WTC11 (cell line): ENCODE measurements around the gene CCDC112.

ENCODE experiments used
- CREB1 ChIP-seq: sonication (generic); formaldehyde crosslinking; IDR thresholded peaks from 2 replicates; pipeline ENCODE4 v1.8.0; 2023; ENCODE audit warnings: mild to moderate bottlenecking, missing genetic modification reagents
- FOXJ3 ChIP-seq: sonication (generic); formaldehyde crosslinking; IDR thresholded peaks from 2 replicates; pipeline ENCODE4 v1.9.0; 2021; ENCODE audit warnings: missing genetic modification reagents, mild to moderate bottlenecking, borderline replicate concordance
- GABPB1 ChIP-seq: sonication (generic); formaldehyde crosslinking; IDR thresholded peaks from 2 replicates; pipeline ENCODE4 v1.8.1; 2023; ENCODE audit warnings: mild to moderate bottlenecking, missing genetic modification reagents
- NR1H2 ChIP-seq: sonication (generic); formaldehyde crosslinking; IDR thresholded peaks from 2 replicates; pipeline ENCODE4 v1.9.0; 2021; ENCODE audit warnings: mild to moderate bottlenecking, moderate library complexity, missing genetic modification reagents
- ZBTB21 ChIP-seq: sonication (generic); formaldehyde crosslinking; IDR thresholded peaks from 2 replicates; pipeline ENCODE4 v1.8.1; 2023; ENCODE audit warnings: mild to moderate bottlenecking, missing genetic modification reagents, borderline replicate concordance
- ZNF219 ChIP-seq: sonication (generic); formaldehyde crosslinking; IDR thresholded peaks from 2 replicates; pipeline ENCODE4 v1.8.0; 2023; ENCODE audit warnings: missing genetic modification reagents, mild to moderate bottlenecking, borderline replicate concordance
- TF ChIP-seq, protein P1 (sequence below): sonication (generic); formaldehyde crosslinking; IDR thresholded peaks from 2 replicates; pipeline ENCODE4 v1.8.1; 2023; ENCODE audit warnings: mild to moderate bottlenecking, missing genetic modification reagents
- TF ChIP-seq, protein P2 (sequence below): sonication (generic); formaldehyde crosslinking; IDR thresholded peaks from 2 replicates; pipeline ENCODE4 v1.8.1; 2023; ENCODE audit warnings: mild to moderate bottlenecking, missing genetic modification reagents
- TF ChIP-seq, protein P3 (sequence below): fragments of 200-600 bp; IDR thresholded peaks from 2 replicates; pipeline ENCODE4 v1.8.0; 2022; ENCODE audit warnings: antibody characterized with exemption

DNA sequence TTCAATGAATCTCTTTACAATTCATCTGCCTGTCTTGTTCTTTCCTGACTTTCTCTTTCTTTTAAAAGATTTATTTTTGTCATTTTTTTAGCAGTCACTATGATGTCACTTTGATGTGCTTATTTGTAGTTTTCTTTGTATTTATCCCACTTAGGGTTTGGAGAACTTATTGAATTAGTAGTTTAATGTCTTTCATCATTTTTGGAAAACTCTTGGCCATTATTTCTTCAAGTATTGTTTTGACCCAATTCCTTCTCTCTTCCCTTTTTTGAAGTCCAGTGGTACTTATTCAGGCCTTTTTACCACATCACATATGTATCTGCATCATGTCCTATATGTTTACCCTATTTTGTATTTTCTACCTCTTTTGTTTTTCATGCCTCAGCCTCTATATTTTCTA, 48.9 kb upstream of the CCDC112 start:
- TF ChIP-seq, protein P1, sequence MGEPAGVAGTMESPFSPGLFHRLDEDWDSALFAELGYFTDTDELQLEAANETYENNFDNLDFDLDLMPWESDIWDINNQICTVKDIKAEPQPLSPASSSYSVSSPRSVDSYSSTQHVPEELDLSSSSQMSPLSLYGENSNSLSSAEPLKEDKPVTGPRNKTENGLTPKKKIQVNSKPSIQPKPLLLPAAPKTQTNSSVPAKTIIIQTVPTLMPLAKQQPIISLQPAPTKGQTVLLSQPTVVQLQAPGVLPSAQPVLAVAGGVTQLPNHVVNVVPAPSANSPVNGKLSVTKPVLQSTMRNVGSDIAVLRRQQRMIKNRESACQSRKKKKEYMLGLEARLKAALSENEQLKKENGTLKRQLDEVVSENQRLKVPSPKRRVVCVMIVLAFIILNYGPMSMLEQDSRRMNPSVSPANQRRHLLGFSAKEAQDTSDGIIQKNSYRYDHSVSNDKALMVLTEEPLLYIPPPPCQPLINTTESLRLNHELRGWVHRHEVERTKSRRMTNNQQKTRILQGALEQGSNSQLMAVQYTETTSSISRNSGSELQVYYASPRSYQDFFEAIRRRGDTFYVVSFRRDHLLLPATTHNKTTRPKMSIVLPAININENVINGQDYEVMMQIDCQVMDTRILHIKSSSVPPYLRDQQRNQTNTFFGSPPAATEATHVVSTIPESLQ (CRISPR knock-in tag), result no peak
- TF ChIP-seq, protein P2, sequence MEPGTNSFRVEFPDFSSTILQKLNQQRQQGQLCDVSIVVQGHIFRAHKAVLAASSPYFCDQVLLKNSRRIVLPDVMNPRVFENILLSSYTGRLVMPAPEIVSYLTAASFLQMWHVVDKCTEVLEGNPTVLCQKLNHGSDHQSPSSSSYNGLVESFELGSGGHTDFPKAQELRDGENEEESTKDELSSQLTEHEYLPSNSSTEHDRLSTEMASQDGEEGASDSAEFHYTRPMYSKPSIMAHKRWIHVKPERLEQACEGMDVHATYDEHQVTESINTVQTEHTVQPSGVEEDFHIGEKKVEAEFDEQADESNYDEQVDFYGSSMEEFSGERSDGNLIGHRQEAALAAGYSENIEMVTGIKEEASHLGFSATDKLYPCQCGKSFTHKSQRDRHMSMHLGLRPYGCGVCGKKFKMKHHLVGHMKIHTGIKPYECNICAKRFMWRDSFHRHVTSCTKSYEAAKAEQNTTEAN (CRISPR knock-in tag), result no peak
- TF ChIP-seq, protein P3, sequence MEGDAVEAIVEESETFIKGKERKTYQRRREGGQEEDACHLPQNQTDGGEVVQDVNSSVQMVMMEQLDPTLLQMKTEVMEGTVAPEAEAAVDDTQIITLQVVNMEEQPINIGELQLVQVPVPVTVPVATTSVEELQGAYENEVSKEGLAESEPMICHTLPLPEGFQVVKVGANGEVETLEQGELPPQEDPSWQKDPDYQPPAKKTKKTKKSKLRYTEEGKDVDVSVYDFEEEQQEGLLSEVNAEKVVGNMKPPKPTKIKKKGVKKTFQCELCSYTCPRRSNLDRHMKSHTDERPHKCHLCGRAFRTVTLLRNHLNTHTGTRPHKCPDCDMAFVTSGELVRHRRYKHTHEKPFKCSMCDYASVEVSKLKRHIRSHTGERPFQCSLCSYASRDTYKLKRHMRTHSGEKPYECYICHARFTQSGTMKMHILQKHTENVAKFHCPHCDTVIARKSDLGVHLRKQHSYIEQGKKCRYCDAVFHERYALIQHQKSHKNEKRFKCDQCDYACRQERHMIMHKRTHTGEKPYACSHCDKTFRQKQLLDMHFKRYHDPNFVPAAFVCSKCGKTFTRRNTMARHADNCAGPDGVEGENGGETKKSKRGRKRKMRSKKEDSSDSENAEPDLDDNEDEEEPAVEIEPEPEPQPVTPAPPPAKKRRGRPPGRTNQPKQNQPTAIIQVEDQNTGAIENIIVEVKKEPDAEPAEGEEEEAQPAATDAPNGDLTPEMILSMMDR, result no peak
- TF ChIP-seq ZNF219, result no peak
- TF ChIP-seq FOXJ3 (CRISPR knock-in tag), result no peak
- TF ChIP-seq CREB1 (CRISPR knock-in tag), result no peak
- no peak for TF ChIP-seq GABPB1 (CRISPR knock-in tag)
- no peak for TF ChIP-seq ZBTB21 (CRISPR knock-in tag)
- no peak for TF ChIP-seq NR1H2 (CRISPR knock-in tag)
